Endometrial microvascular endothelial cells (primary cell): ENCODE results near the gene SMIM35. TPM values are rescaled to one million over a fixed set of nuclear protein-coding genes. Genes with fewer than 3 reads are reported as not detected.

Experiments
- in situ Hi-C: cut with HindIII; loops from 2 replicates; pipeline ENCODE4 v1.10.0; 2017; ENCODE audit warnings: low sequenced_read_pairs, low pct_unique_long_range_greater_than_20kb; ENCODE audit errors: inconsistent ontology term
- total RNA-seq: library from RNA; depleted of rRNA; stranded (reverse); fragments of >200 nt; gene quantifications from one replicate; pipeline ENCODE4 v1.2.3, GENCODE V29; 2015; ENCODE audit errors: inconsistent ontology term

Gene SMIM35
- not detected for total RNA-seq

DNA sequence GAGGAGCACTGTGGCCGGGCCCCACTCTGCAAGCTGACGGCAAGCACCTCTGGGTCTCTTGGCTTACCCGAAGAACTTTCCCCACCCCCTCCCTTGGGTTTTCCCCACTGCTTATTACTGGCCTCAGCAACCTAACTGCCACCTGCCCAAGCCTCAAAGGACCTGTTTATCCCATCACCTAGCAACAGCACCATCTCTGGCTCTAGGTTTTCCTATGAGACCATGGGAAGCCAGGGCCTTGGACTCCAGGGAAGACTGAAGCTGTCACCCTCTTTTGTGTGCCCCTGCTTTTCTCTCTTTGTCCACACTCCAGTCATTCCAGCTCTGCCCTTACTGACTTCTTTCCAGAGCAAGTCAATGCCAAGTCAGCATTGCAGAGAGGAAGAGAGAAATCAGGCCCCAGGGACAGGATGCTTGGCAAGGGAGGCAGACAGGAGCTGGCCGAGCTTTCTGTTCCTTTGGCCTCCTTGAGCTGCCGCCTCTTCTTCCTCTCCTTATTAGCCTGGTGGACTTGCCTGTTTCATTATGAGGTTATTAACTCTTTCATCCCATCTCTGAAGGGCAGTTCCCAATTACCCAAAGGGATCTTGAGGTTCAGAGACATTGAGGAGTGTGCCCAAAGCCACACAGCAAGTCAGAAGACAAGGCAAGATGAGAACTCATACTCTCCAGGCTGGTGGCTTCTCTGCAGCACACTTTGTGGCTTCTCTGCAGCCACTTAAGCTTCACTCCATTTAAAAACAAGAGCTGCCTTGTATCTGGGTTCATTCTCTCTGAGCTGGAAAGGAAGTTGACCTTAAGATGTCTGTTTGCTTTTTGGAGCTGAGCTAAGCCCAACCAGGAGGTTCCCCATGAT is at the start of gene SMIM35:
Gene SMIM35, minus strand, starts transcription at position 51 of the 856 bp plus-strand sequence. CDS start 206 bp downstream, outside the sequence.
- in situ Hi-C loops = no loop called here

DNA sequence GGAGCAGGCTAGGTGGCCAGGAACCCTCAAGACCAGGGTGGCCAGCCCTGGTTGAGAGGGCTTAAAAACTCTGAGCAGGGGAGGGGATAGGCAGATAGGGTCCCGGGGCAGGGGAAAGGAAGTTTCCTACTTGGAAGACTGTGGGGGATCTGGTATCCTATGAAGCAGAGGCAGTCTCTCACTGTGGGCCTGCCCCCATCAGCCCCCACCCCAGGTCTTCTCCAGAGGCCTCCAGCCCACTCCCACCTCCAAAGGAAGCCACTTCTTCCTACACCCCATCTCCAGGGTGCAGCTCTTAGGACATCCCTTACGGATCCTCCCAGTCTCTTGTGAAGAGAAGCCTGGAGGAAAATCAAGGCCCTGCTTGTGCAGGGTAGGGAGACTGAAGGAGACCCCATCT is 49.6 kb upstream of the SMIM35 start:
- in situ Hi-C loops = no loop called here

- in situ Hi-C loops = no loop called here
Observed at GRCh38 chr11:118135796-118136165, 49.0 kb upstream of the SMIM35 start.

GRCh38 chr11:118135051-118135795 is 48.5 kb upstream of the SMIM35 start:
- in situ Hi-C loops = no loop called here

DNA sequence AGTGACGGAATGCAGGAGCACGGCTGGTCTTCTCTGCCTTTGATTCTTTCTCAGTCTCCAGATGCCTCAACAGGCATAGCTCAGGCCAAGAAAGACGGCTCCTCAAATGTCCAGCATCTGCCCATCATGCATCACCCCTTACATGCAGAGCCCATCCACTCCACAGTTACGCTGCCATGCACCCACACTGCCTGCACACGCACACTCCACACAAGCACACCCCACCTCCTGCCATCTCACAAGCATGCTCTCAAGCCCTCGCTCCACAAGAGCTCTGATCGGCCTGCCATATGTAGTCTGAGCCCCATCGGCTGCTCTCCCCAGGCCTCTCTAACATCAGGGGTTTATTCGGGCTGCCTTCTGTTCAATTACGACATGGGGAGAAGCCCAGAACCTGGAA is 47.1 kb upstream of the SMIM35 start:
- in situ Hi-C loops = no loop called here

- in situ Hi-C loops = no loop called here
Observed at GRCh38 chr11:118132385-118133151, 45.8 kb upstream of the SMIM35 start.

DNA sequence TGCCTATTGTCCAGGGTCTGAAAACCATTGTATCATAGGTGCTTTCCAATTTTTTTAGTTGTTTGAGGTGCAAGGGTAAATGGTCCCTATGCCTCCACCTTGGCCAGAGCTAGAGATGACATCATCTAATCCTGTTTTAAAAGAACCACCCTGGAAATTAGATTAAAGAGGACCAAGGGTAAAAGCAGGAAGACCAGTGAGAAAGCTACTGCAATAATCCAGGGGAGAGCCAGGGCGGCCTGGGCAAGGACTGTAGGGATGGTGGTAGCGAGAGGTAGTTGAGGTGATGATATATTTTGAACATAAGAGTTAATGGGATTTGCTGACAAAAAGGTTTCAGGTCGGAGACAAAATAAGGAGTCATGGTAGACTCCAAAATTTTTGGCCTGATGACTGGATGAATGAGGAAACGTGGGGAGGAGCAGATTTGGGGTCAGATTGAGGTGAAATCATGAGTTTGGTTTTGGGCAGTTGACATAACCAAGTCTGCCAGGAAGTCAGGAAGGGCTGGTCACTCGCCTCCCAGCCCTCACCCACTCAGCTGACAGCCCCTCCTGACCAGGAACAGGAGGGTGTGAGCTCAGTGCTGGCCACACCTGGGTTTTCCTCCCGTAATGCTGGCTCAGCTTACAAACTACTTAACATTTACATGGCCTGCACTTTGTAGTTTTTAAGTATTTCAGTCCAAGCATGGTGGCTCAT is 42.9 kb upstream of the SMIM35 start:
- in situ Hi-C loops = no loop called here

DNA sequence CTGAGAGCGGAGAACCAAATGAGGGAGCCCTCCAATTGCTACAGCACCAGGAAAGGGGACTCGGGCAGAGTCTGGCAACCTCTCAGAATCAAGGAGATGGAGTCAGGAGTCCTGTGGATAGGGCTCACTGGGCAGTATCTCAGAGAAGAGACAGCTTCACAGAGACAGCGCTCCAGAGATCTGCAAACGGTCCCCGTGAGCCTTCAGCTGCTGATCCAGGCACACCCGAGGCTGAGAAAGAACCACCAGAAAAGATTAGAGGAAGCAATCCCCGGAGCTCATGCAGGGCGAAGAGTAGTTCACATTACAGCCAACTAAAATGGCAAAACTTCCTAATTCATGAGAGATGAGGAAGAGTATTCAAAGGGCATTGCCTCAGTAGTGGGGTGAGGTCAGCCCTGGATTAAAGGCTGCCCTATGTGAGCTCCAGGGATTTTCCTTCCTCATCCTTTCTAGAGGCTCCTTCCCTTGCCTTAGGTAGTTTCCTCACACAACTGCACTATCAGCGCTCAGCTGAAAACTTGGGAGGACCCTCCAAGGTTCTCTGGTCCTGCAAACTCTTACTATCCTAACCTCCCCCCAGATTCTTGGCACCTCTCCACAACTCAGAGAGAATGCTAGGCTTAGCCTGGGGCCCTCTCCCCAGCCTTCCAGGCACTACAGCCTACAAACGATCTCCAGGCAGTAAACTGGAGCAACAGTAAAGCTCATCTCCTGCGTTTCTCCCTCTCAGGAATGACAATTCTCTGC is 42.1 kb upstream of the SMIM35 start:
- in situ Hi-C loops = no loop called here

DNA sequence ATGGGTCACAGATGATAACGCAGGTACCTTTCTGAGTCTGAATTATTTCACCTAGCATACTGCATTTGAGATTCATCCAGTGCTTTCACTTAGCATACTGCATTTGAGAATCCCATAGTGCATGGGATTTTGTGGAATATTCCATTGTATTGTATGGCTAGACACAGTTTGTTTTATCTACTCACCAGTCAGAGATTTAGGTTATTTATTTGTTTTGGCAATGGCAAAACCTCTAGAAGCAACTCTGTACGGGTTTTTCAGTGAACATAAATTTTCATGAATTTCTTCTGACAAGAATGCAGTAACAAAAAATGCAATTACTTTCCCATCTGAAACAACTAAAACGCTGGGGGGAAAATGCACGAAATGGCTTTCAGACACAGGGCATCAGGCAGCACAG is 41.5 kb upstream of the SMIM35 start:
- in situ Hi-C loops = no loop called here

- in situ Hi-C loops = no loop called here
Observed at GRCh38 chr11:118126082-118126838, 39.5 kb upstream of the SMIM35 start.

GRCh38 chr11:118124929-118125535 is 38.3 kb upstream of the SMIM35 start:
- in situ Hi-C loops = no loop called here

GRCh38 chr11:118120793-118121192 is 34.0 kb upstream of the SMIM35 start:
- in situ Hi-C loops = no loop called here

- in situ Hi-C loops = no loop called here
Observed at GRCh38 chr11:118117790-118118601, 31.2 kb upstream of the SMIM35 start.

DNA sequence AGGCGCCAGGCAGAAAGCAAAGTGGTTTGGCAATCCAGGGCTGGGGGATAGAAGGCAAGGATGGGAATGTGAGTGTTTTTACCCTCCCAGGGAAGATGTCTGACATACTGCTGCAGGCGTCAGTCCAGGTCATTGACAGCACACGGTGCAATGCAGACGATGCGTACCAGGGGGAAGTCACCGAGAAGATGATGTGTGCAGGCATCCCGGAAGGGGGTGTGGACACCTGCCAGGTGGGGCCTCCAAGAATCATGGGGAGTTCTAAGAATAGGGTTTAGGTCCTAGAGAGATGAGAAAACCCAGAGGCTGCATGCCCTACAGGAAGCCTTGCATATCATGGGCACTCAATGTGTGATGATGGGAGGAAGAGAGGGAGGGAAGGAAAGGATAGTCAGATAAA is 28.3 kb upstream of the SMIM35 start:
- in situ Hi-C loops = no loop called here

GRCh38 chr11:118114266-118114665 is 27.5 kb upstream of the SMIM35 start:
- in situ Hi-C loops = no loop called here

- in situ Hi-C loops = no loop called here
Observed at GRCh38 chr11:118112711-118113430, 26.1 kb upstream of the SMIM35 start.
